HepG2 (cell line): ENCODE results near the gene NUDT17. TPM values are rescaled to one million over a fixed set of nuclear protein-coding genes. Genes with fewer than 3 reads are reported as not detected.
A peak's percentile ranks its signal among the peaks of the same experiment; 100 is the strongest.

Source experiments
- ATAC-seq: fragments of 200-7000 bp; cut with Tn5 transposase; 3 replicates; pipeline ENCODE4 v1.9.1; 2020; ENCODE audit warnings: mild to moderate bottlenecking, moderate library complexity
- BruUV-seq: library from RNA; stranded (reverse); fragments of 400-500 nt; replicated peaks from 2 replicates; lab custom pipeline; 2021; lab: Mats Ljungman, UMichigan
- CTCF ChIA-PET: fragments of 300-600 bp; formaldehyde crosslinking; extraction: SDS; loops from one replicate; lab custom pipeline; 2021; ENCODE audit warnings: low total read pairs, inconsistent platforms, low intra/inter-chr PET ratio; lab: Yijun Ruan, JAX
- POLR2A ChIA-PET: fragments of 350-600 bp; sonication (Branson Sonifier 250); formaldehyde crosslinking; loops from one replicate; lab custom pipeline; 2020; ENCODE audit warnings: antibody characterized with exemption, inconsistent platforms; lab: Yijun Ruan, JAX
- DNase-seq: peaks from one replicate; pipeline ENCODE4 v3.0.0-alpha.2; 2015; ENCODE audit warnings: low spot score
- FAIRE-seq: peaks from 3 replicates; lab custom pipeline; 2011; peaks lifted over from hg19 to GRCh38; lab: Jason Lieb, UNC
- H2AFZ ChIP-seq: one replicate; pipeline ENCODE4 v1.6.1; 2011; ENCODE audit warnings: low read length, inconsistent platforms
- H3K27ac ChIP-seq: fragments of 300-600 bp; 3 replicates; pipeline ENCODE4 v1.8.0; 2011; ENCODE audit warnings: mixed run types, mild to moderate bottlenecking, mixed read lengths, low read length, inconsistent platforms; ENCODE audit not compliant: insufficient read depth; ENCODE audit errors: extremely low read length
- H3K27me3 ChIP-seq, 2 experiments: fragments of 200-600 bp in 1 of 2; 2 replicates in 1 of 2; 3 replicates in 1 of 2; pipeline versions ENCODE4 v1.6.0 to v1.8.0; 2011; ENCODE audit warnings: low read length in 2 of 2, mild to moderate bottlenecking in 2 of 2, moderate library complexity in 2 of 2, inconsistent platforms in 1 of 2; ENCODE audit not compliant: insufficient read depth in 2 of 2, control insufficient read depth in 1 of 2
- H3K36me3 ChIP-seq, 2 experiments: fragments of 200-600 bp in 1 of 2; replicated peaks in 1 of 2; 2 replicates in 1 of 2; 3 replicates in 1 of 2; pipeline versions ENCODE4 v1.5.1 to v1.8.0; 2011; ENCODE audit warnings: low read length in 2 of 2, inconsistent platforms in 1 of 2; ENCODE audit not compliant: insufficient read depth in 2 of 2, control insufficient read depth in 1 of 2
- H3K4me1 ChIP-seq: 2 replicates; pipeline ENCODE4 v1.5.1; 2012; ENCODE audit warnings: low read length, inconsistent platforms; ENCODE audit not compliant: insufficient read depth
- H3K4me2 ChIP-seq: 2 replicates; pipeline ENCODE4 v1.6.0; 2011; ENCODE audit warnings: low read depth, low read length, inconsistent platforms
- H3K4me3 ChIP-seq, 3 experiments: fragments of 200-600 bp in 1 of 3; sonication (generic), shearing (Covaris generic) in 1 of 3; replicated peaks in 1 of 3; 2 replicates each; pipeline ENCODE4 v1.5.1; 2011 to 2016; ENCODE audit warnings: low read length in 3 of 3, inconsistent platforms in 2 of 3, low read depth in 2 of 3, mild to moderate bottlenecking in 2 of 3, control low read depth in 1 of 3, mixed read lengths in 1 of 3; ENCODE audit not compliant: insufficient read depth in 1 of 3
- H3K79me2 ChIP-seq: one replicate; pipeline ENCODE4 v1.6.1; 2011; ENCODE audit warnings: low read length, inconsistent platforms; ENCODE audit not compliant: insufficient read depth
- H3K9ac ChIP-seq: 2 replicates; pipeline ENCODE4 v1.6.0; 2011; ENCODE audit warnings: mild to moderate bottlenecking, low read depth, low read length, inconsistent platforms; ENCODE audit not compliant: insufficient read depth
- H3K9me3 ChIP-seq: 2 replicates; pipeline ENCODE4 v1.5.1; 2012; ENCODE audit warnings: mild to moderate bottlenecking, low read length
- H4K20me1 ChIP-seq: 2 replicates; pipeline ENCODE4 v1.6.0; 2011; ENCODE audit warnings: inconsistent platforms, mild to moderate bottlenecking, low read length, moderate library complexity; ENCODE audit not compliant: insufficient read depth
- AHR ChIP-seq: IDR thresholded peaks from 2 replicates; pipeline ENCODE4 v1.6.1; 2018; ENCODE audit warnings: missing genetic modification reagents, missing compliant biosample characterization
- ATF1 ChIP-seq: IDR thresholded peaks from 2 replicates; pipeline ENCODE4 v1.6.1; 2016; ENCODE audit warnings: mild to moderate bottlenecking, control low read depth
- ATF7-NPFF ChIP-seq: sonication (generic); formaldehyde crosslinking; IDR thresholded peaks from 2 replicates; pipeline ENCODE4 v1.8.1; 2023; ENCODE audit warnings: mild to moderate bottlenecking, low read depth, missing genetic modification reagents, moderate library complexity
- CREB1 ChIP-seq, 2 experiments: fragments of 450-650 bp in 1 of 2; IDR thresholded peaks; 2 replicates each; pipeline ENCODE4 v1.6.1; 2016 to 2017; ENCODE audit warnings: control low read depth in 1 of 2, mild to moderate bottlenecking in 1 of 2, missing compliant biosample characterization in 1 of 2, missing genetic modification characterization in 1 of 2
- HNRNPUL1 ChIP-seq: fragments of 200-400 bp; formaldehyde crosslinking; IDR thresholded peaks from 2 replicates; pipeline ENCODE4 v1.6.1; 2017; ENCODE audit warnings: low read depth, mild to moderate bottlenecking, low read length, moderate library complexity
- MATR3 ChIP-seq: sonication (generic); formaldehyde crosslinking; IDR thresholded peaks from 2 replicates; pipeline ENCODE4 v1.4.0; 2020; ENCODE audit warnings: missing genetic modification reagents
- PHF5A ChIP-seq: IDR thresholded peaks from one replicate; pipeline ENCODE4 v1.6.1; 2018; ENCODE audit warnings: low read depth, missing genetic modification reagents; ENCODE audit not compliant: unreplicated experiment
- POLR2G ChIP-seq: fragments of 200-400 bp; formaldehyde crosslinking; IDR thresholded peaks from 2 replicates; pipeline ENCODE4 v1.6.1; 2018; ENCODE audit warnings: mild to moderate bottlenecking, low read depth, low read length, moderate library complexity
- STAT5B ChIP-seq: sonication (generic); formaldehyde crosslinking; IDR thresholded peaks from 2 replicates; pipeline ENCODE4 v1.4.0; 2020; ENCODE audit warnings: missing genetic modification reagents
- ZKSCAN1 ChIP-seq: fragments of 150-350 bp; IDR thresholded peaks from 2 replicates; pipeline ENCODE4 v1.6.1; 2014; ENCODE audit warnings: low read length
- ZNF263 ChIP-seq: sonication (generic); formaldehyde crosslinking; IDR thresholded peaks from 2 replicates; pipeline ENCODE4 v1.4.0; 2020; ENCODE audit warnings: missing genetic modification reagents
- ZNF343 ChIP-seq: sonication (generic); formaldehyde crosslinking; IDR thresholded peaks from 2 replicates; pipeline ENCODE4 v1.4.0; 2020; ENCODE audit warnings: mild to moderate bottlenecking, missing genetic modification reagents
- ZNF562 ChIP-seq: sonication (generic); formaldehyde crosslinking; IDR thresholded peaks from 2 replicates; pipeline ENCODE4 v1.8.0; 2022; ENCODE audit warnings: missing genetic modification reagents, borderline replicate concordance
- ZNF629 ChIP-seq: sonication (generic); formaldehyde crosslinking; conservative IDR thresholded peaks from 2 replicates; pipeline ENCODE4 v1.5.0; 2020; ENCODE audit warnings: missing genetic modification reagents
- ZNF709 ChIP-seq: sonication (generic); formaldehyde crosslinking; IDR thresholded peaks from 2 replicates; pipeline ENCODE4 v1.5.0; 2020; ENCODE audit warnings: mild to moderate bottlenecking, missing genetic modification reagents
- ZNF790 ChIP-seq: sonication (generic); formaldehyde crosslinking; IDR thresholded peaks from 2 replicates; pipeline ENCODE4 v1.8.0; 2022; ENCODE audit warnings: missing genetic modification reagents, mild to moderate bottlenecking, borderline replicate concordance
- ZNF878 ChIP-seq: sonication (generic); formaldehyde crosslinking; IDR thresholded peaks from 2 replicates; pipeline ENCODE4 v1.8.1; 2023; ENCODE audit warnings: mild to moderate bottlenecking, missing genetic modification reagents, moderate library complexity
- WGBS: methylation state at CpG from one replicate; pipeline ENCODE4 v1.1.6; 2017; ENCODE audit warnings: low lambda C conversion rate; 5-methylcytosine and 5-hydroxymethylcytosine counted together
- in situ Hi-C: cut with HindIII; loops from 2 replicates; pipeline ENCODE4 v1.10.0; 2017; ENCODE audit warnings: low pct_unique_long_range_greater_than_20kb; ENCODE audit not compliant: extremely low pct_ligation_motif_present
- intact Hi-C: fragments of 100-400 bp; cut with micrococcal nuclease; formaldehyde crosslinking; loops from one replicate; pipeline ENCODE4 v1.10.0; 2022; ENCODE audit not compliant: unreplicated experiment
- polyA plus RNA-seq, 8 experiments: library from polyadenylated mRNA; depleted of rRNA in 3 of 8; stranded (reverse) in 7 of 8; unstranded in 1 of 8; fragments of >200 nt; fragmentation: Illumina TruSeq in 4 of 8; extraction: Trizol in 4 of 8; gene quantifications; 2 replicates each; pipeline versions ENCODE4 v1.2.1 to v1.2.3, GENCODE V29; 2011 to 2016; ENCODE audit warnings: low read depth in 4 of 8, missing spikeins in 1 of 8, mixed read lengths in 1 of 8; ENCODE audit not compliant: insufficient read depth in 1 of 8
- total RNA-seq, 5 experiments: library from RNA; depleted of rRNA; stranded (reverse); fragments of >200 nt; fragmentation: Illumina TruSeq; extraction: Trizol; gene quantifications; 2 replicates each; pipeline ENCODE4 v1.2.3, GENCODE V29; 2016; ENCODE audit warnings: low read depth in 1 of 5
- TF ChIP-seq, protein P1 (sequence below): sonication (generic); formaldehyde crosslinking; IDR thresholded peaks from 2 replicates; pipeline ENCODE4 v1.4.0; 2020; ENCODE audit warnings: mild to moderate bottlenecking, missing genetic modification reagents, borderline replicate concordance

NUDT17 gene
- total and polyA plus RNA-seq, 2 of the 13 experiments (the other 11 are each of a cell fraction or from before 2014, with no cell fraction given) = 2.6 to 5.8 TPM

DNA sequence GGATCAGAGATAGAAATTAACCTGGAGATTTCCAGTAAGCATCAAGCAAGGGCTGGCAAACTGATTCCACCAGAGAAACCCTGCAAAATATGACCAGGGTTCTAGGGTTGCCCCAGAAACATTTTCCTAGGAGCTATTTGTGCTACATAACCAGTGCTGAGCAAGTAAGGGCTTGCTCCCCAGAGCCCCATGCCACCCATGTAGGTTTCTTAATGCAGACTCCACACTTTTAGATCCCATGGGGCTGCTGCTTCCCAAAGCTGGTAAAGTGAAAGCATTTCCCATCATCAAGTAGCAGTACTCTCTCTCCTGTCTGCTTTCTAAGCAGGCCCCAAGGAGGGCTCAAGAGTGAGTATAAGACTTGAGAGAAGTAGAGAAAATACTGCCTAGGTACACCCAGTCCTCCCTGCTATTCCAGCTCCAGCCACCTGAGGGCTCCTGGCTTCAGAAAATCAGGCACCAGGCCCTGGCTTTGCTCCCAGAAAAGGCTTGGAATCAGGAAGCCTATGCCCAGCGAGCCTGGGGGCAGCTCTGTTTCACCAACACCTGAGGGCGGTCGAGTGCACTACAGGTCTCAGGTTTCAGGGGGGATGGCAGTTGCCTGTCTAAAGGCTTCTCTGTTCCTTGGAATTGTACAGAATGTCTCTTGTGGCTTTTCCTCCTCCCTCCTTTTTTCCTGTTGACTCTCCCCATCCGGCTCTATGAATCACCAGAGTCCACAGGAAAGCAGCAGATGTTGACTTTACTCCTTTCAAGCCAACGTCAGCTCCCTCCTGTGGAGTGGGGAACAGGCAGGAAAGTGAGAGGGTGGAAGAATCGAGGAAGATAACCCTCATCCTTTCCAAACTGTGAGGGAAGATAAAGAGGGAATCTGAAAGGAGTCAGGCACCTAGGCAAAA, 46.4 kb downstream of the NUDT17 start (continued):
- no peak for TF ChIP-seq ZNF709 (CRISPR knock-in tag)
- no peak for TF ChIP-seq ATF7-NPFF (CRISPR knock-in tag)
- no peak for TF ChIP-seq AHR (CRISPR knock-in tag)

GRCh38 chr1:145892486-145893087, 47.2 kb downstream of the NUDT17 start:
- ATAC-seq (peak; percentile 52), DNase-seq (no peak), FAIRE-seq (no peak)
- Histone ChIP-seq H4K20me1 (no peaks in the 10 kb centered on the region), H3K4me2 (peak overlapping the region; percentile 71), H3K27ac (peak overlapping the region; percentile 63), H2AFZ (no peak overlapping the region), H3K4me1 (peaks cover 81% of the 10 kb centered on the region), H3K27me3 (no peaks in the 10 kb centered on the region), H3K9me3 (no peaks in the 10 kb centered on the region), H3K9ac (peak overlapping the region; percentile 42; the same call in 1 of the 2 replicates), H3K79me2 (no peaks in the 10 kb centered on the region), H3K4me3 (no peak overlapping the region; a peak in 1 of 6 replicates), H3K36me3 (no peaks in the 10 kb centered on the region)
- TF ChIP-seq ZNF263 (CRISPR knock-in tag) (0 out of 2 replicates have a peak, but pooled peaks have one; percentile 15), CREB1 (IDR thresholded peaks at IDR 0.05) (no peak), CREB1 (CRISPR knock-in tag; IDR thresholded peaks at IDR 0.05) (no peak), ZNF562 (CRISPR knock-in tag) (no peak), PHF5A (CRISPR knock-in tag) (no peak), ZNF790 (0 out of 2 replicates have a peak, but pooled peaks have one; percentile 33), ZNF343 (0 out of 2 replicates have a peak, but pooled peaks have one; percentile 20), STAT5B (no peak), MATR3 (CRISPR knock-in tag) (no peak), ZNF878 (CRISPR knock-in tag) (0 out of 2 replicates have a peak, but pooled peaks have one; percentile 13), POLR2G (0 out of 2 replicates have a peak, but pooled peaks have one; percentile 6), ZNF629 (CRISPR knock-in tag) (no peak), HNRNPUL1 (no peak), ATF1 (CRISPR knock-in tag) (peak; percentile 8; the same call in 1 of the 2 replicates), ZKSCAN1 (no peak)
- TF ChIP-seq, protein P1, sequence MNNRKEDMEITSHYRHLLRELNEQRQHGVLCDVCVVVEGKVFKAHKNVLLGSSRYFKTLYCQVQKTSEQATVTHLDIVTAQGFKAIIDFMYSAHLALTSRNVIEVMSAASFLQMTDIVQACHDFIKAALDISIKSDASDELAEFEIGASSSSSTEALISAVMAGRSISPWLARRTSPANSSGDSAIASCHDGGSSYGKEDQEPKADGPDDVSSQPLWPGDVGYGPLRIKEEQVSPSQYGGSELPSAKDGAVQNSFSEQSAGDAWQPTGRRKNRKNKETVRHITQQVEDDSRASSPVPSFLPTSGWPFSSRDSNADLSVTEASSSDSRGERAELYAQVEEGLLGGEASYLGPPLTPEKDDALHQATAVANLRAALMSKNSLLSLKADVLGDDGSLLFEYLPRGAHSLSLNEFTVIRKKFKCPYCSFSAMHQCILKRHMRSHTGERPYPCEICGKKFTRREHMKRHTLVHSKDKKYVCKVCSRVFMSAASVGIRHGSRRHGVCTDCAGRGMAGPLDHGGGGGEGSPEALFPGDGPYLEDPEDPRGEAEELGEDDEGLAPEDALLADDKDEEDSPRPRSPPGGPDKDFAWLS (CRISPR knock-in tag) = 0 out of 2 replicates have a peak, but pooled peaks have one; percentile 28
- intact Hi-C loops (loop anchor here (1.0 to 5.0 kb wide), 6 partner anchors 18 to 121 kb away; partner anchors contain the start of genes ITGA10, LIX1L, PIAS3 and RBM8A), in situ Hi-C loops (no loop called here)
- CTCF ChIA-PET = interaction anchor here (1.0 to 3.3 kb wide), 7 partner anchors 8 to 121 kb away, joined by 3 to 93 read pairs (median 7); partner anchors contain the start of genes ITGA10 and RBM8A
- POLR2A ChIA-PET = interaction anchor here (0.9 to 2.9 kb wide), 16 partner anchors 10 to 160 kb away, joined by 3 to 29 read pairs (median 4); partner anchors contain the start of genes ANKRD34A, ITGA10, NUDT17 and PEX11B
- TSS peak; percentile 97 for BruUV-seq
- WGBS = 57% methylated on average over 3 of the region's 3 CpGs
